ENCODE data around the gene LMF1. TPM values are rescaled to one million over a fixed set of nuclear protein-coding genes. Genes with fewer than 3 reads are reported as not detected.

The LMF1 gene
- total RNA-seq, 4 donors from 2014 or later, result 14.9 to 33.7 (median 27.1) TPM

GRCh38 chr16:896261-897199 is 74.3 kb downstream of the LMF1 start:
- TF ChIP-seq CTCF (IDR thresholded peaks at IDR 0.05), result no peak
- DNase-seq (ENCODE audit: low spot score), result no peak
- ATAC-seq (ENCODE audit: low FRiP score), result no peak

GRCh38 chr16:895371-895770 is 75.4 kb downstream of the LMF1 start:
- no peak for TF ChIP-seq CTCF (IDR thresholded peaks at IDR 0.05)
- ATAC-seq (ENCODE audit: low FRiP score) (no peak), DNase-seq (ENCODE audit: low spot score) (no peak)

GRCh38 chr16:894841-895240 is 75.9 kb downstream of the LMF1 start:
- DNase-seq (ENCODE audit: low spot score), result no peak
- ATAC-seq (ENCODE audit: low FRiP score), result no peak
- TF ChIP-seq CTCF (IDR thresholded peaks at IDR 0.05), result no peak

- DNase-seq (ENCODE audit: low spot score) (no peak), ATAC-seq (ENCODE audit: low FRiP score) (no peak)
- TF ChIP-seq CTCF (IDR thresholded peaks at IDR 0.05), result no peak
Measured at GRCh38 chr16:894136-894535, 76.6 kb downstream of the LMF1 start.

GRCh38 chr16:893360-893759 is 77.4 kb downstream of the LMF1 start:
- DNase-seq (ENCODE audit: low spot score) (no peak), ATAC-seq (ENCODE audit: low FRiP score) (no peak)
- TF ChIP-seq CTCF (IDR thresholded peaks at IDR 0.05), result no peak

- DNase-seq (ENCODE audit: low spot score), result no peak
- ATAC-seq (ENCODE audit: low FRiP score), result no peak
- no peak for TF ChIP-seq CTCF (IDR thresholded peaks at IDR 0.05)
Measured at GRCh38 chr16:892536-893255, 78.1 kb downstream of the LMF1 start.
